HEK293 (cell line): ENCODE results near the gene KRTAP5-9.

Experiments used
- CTCF ChIA-PET: fragments of 350-600 bp; formaldehyde crosslinking; extraction: SDS; loops from one replicate; lab custom pipeline; 2021; ENCODE audit warnings: antibody characterized with exemption; lab: Yijun Ruan, JAX
- POLR2A ChIA-PET: fragments of 300-600 bp; formaldehyde crosslinking; extraction: SDS; loops from one replicate; lab custom pipeline; 2020; ENCODE audit warnings: antibody characterized with exemption, inconsistent platforms; lab: Yijun Ruan, JAX
- H3K27ac ChIP-seq: fragments of 200-500 bp; sonication (Bioruptor generic); 2 replicates; pipeline ENCODE4 v1.5.1; 2014; ENCODE audit warnings: low read depth, low read length, control low read depth, inconsistent platforms; ENCODE audit errors: extremely low read depth
- H3K36me3 ChIP-seq, 2 experiments: fragments of 200-500 bp in 1 of 2; sonication (Bioruptor generic) in 1 of 2; 1 replicate in 1 of 2; 2 replicates in 1 of 2; pipeline ENCODE4 v1.5.1; 2014 to 2017; ENCODE audit warnings: inconsistent platforms in 2 of 2, low read length in 2 of 2; ENCODE audit not compliant: control insufficient read depth in 2 of 2, insufficient read depth in 1 of 2
- H3K4me1 ChIP-seq: fragments of 200-500 bp; sonication (Bioruptor generic); 2 replicates; pipeline ENCODE4 v1.5.1; 2014; ENCODE audit warnings: mild to moderate bottlenecking, low read length, inconsistent platforms; ENCODE audit not compliant: control insufficient read depth, insufficient read depth
- H3K4me3 ChIP-seq: 2 replicates; pipeline ENCODE4 v1.5.1; 2011; ENCODE audit warnings: low read depth, mild to moderate bottlenecking, control low read depth, low read length, moderate library complexity
- H3K9me3 ChIP-seq: fragments of 200-500 bp; sonication (Bioruptor generic); 2 replicates; pipeline ENCODE4 v1.5.1; 2014; ENCODE audit warnings: low read depth, low read length, inconsistent platforms; ENCODE audit not compliant: control insufficient read depth, insufficient read depth
- BCL11B ChIP-seq: fragments of 450-650 bp; formaldehyde crosslinking; IDR thresholded peaks from 2 replicates; pipeline ENCODE4 v1.5.1; 2016; ENCODE audit warnings: low read depth, missing biosample characterization, missing genetic modification characterization
- OVOL3 ChIP-seq: fragments of 450-650 bp; formaldehyde crosslinking; IDR thresholded peaks from 2 replicates; pipeline ENCODE4 v1.5.1; 2016; ENCODE audit warnings: missing biosample characterization, missing genetic modification characterization
- PBX3 ChIP-seq: sonication (generic); formaldehyde crosslinking; IDR thresholded peaks from 2 replicates; pipeline ENCODE4 v1.8.1; 2022; ENCODE audit warnings: mild to moderate bottlenecking, moderate library complexity, missing genetic modification reagents
- SCRT1 ChIP-seq: fragments of 450-650 bp; formaldehyde crosslinking; IDR thresholded peaks from 2 replicates; pipeline ENCODE4 v1.5.1; 2016; ENCODE audit warnings: missing biosample characterization, missing genetic modification characterization, borderline replicate concordance
- SP3 ChIP-seq: fragments of 450-650 bp; formaldehyde crosslinking; IDR thresholded peaks from 2 replicates; pipeline ENCODE4 v1.5.1; 2016; ENCODE audit warnings: missing biosample characterization, missing genetic modification characterization
- SP7 ChIP-seq: fragments of 450-650 bp; formaldehyde crosslinking; IDR thresholded peaks from 2 replicates; pipeline ENCODE4 v1.5.1; 2016; ENCODE audit warnings: missing biosample characterization, missing genetic modification characterization
- TCF7L2 ChIP-seq: IDR thresholded peaks from 2 replicates; pipeline ENCODE4 v1.6.1; 2011; ENCODE audit warnings: low read depth, mild to moderate bottlenecking, inconsistent platforms, low read length, moderate library complexity, borderline replicate concordance
- YY2 ChIP-seq: fragments of 450-650 bp; formaldehyde crosslinking; IDR thresholded peaks from 2 replicates; pipeline ENCODE4 v1.5.1; 2016; ENCODE audit warnings: missing biosample characterization, missing genetic modification characterization
- ZBTB10 ChIP-seq: fragments of 450-650 bp; formaldehyde crosslinking; IDR thresholded peaks from 2 replicates; pipeline ENCODE4 v1.5.1; 2016; ENCODE audit warnings: missing biosample characterization, missing genetic modification characterization
- ZFHX2 ChIP-seq: fragments of 450-650 bp; formaldehyde crosslinking; conservative IDR thresholded peaks from 2 replicates; pipeline ENCODE4 v1.5.1; 2016; ENCODE audit warnings: missing biosample characterization, missing genetic modification characterization
- ZNF10 ChIP-seq: fragments of 450-650 bp; formaldehyde crosslinking; IDR thresholded peaks from 2 replicates; pipeline ENCODE4 v1.5.1; 2017; ENCODE audit warnings: missing biosample characterization, missing genetic modification characterization
- ZNF16 ChIP-seq: fragments of 450-650 bp; formaldehyde crosslinking; IDR thresholded peaks from 2 replicates; pipeline ENCODE4 v1.5.1; 2016; ENCODE audit warnings: low read depth, missing biosample characterization, missing genetic modification characterization
- ZNF169 ChIP-seq: fragments of 450-650 bp; formaldehyde crosslinking; IDR thresholded peaks from 2 replicates; pipeline ENCODE4 v1.5.1; 2016; ENCODE audit warnings: missing biosample characterization, missing genetic modification characterization
- ZNF175 ChIP-seq: fragments of 450-650 bp; formaldehyde crosslinking; IDR thresholded peaks from 2 replicates; pipeline ENCODE4 v1.5.1; 2016; ENCODE audit warnings: missing biosample characterization, missing genetic modification characterization
- ZNF266 ChIP-seq: fragments of 450-650 bp; formaldehyde crosslinking; IDR thresholded peaks from 2 replicates; pipeline ENCODE4 v1.5.1; 2016; ENCODE audit warnings: missing biosample characterization, missing genetic modification characterization, low read depth
- ZNF324 ChIP-seq: fragments of 450-650 bp; formaldehyde crosslinking; IDR thresholded peaks from 2 replicates; pipeline ENCODE4 v1.5.1; 2016; ENCODE audit warnings: missing biosample characterization, missing genetic modification characterization
- ZNF501 ChIP-seq: fragments of 450-650 bp; formaldehyde crosslinking; IDR thresholded peaks from 2 replicates; pipeline ENCODE4 v1.5.1; 2016; ENCODE audit warnings: missing biosample characterization, missing genetic modification characterization
- ZNF513 ChIP-seq: fragments of 450-650 bp; IDR thresholded peaks from 2 replicates; pipeline ENCODE4 v1.5.1; 2018; ENCODE audit warnings: missing biosample characterization, missing genetic modification characterization
- ZNF549 ChIP-seq: fragments of 450-650 bp; IDR thresholded peaks from 2 replicates; pipeline ENCODE4 v1.5.1; 2018; ENCODE audit warnings: missing biosample characterization, missing genetic modification characterization, mild to moderate bottlenecking, inconsistent platforms, moderate library complexity
- ZNF558 ChIP-seq: fragments of 450-650 bp; formaldehyde crosslinking; IDR thresholded peaks from 2 replicates; pipeline ENCODE4 v1.5.1; 2016; ENCODE audit warnings: missing biosample characterization, missing genetic modification characterization
- ZNF596 ChIP-seq: fragments of 450-650 bp; IDR thresholded peaks from 2 replicates; pipeline ENCODE4 v1.5.0; 2018; ENCODE audit warnings: missing biosample characterization, mild to moderate bottlenecking, missing genetic modification characterization, moderate library complexity
- ZNF658 ChIP-seq: fragments of 450-650 bp; formaldehyde crosslinking; IDR thresholded peaks from 2 replicates; pipeline ENCODE4; 2016; ENCODE audit warnings: missing biosample characterization, missing genetic modification characterization
- ZNF664 ChIP-seq: fragments of 450-650 bp; formaldehyde crosslinking; IDR thresholded peaks from 2 replicates; pipeline ENCODE4 v1.5.1; 2016; ENCODE audit warnings: missing biosample characterization, missing genetic modification characterization
- ZNF692 ChIP-seq: fragments of 450-650 bp; formaldehyde crosslinking; IDR thresholded peaks from 2 replicates; pipeline ENCODE4 v1.5.1; 2016; ENCODE audit warnings: missing biosample characterization, missing genetic modification characterization
- ZNF76 ChIP-seq: fragments of 450-650 bp; formaldehyde crosslinking; IDR thresholded peaks from 2 replicates; pipeline ENCODE4; 2016; ENCODE audit warnings: low read depth, missing biosample characterization, missing genetic modification characterization, borderline replicate concordance
- ZNF768 ChIP-seq: fragments of 450-650 bp; formaldehyde crosslinking; IDR thresholded peaks from 2 replicates; pipeline ENCODE4 v1.5.1; 2018; ENCODE audit warnings: missing biosample characterization, mild to moderate bottlenecking, missing genetic modification characterization
- ZSCAN18 ChIP-seq: fragments of 450-650 bp; formaldehyde crosslinking; IDR thresholded peaks from 2 replicates; pipeline ENCODE4 v1.5.1; 2016; ENCODE audit warnings: missing biosample characterization, missing genetic modification characterization

Gene KRTAP5-9

GRCh38 chr11:71548120-71548519 is at the start of gene KRTAP5-9:
Gene KRTAP5-9 (plus strand): TSS chr11:71548420. CDS start chr11:71548658, 238 bp downstream.
- H3K36me3 ChIP-seq = no peaks in the 10 kb centered on the region
- H3K4me3 ChIP-seq = no peak within 1 kb of the TSS
- ChIA-PET POLR2A (no interaction called here), CTCF (no interaction called here)
- no peak within 1 kb of the TSS for H3K27ac ChIP-seq
- H3K9me3 ChIP-seq = no peaks in the 10 kb centered on the region
- no peaks in the 10 kb centered on the region for H3K4me1 ChIP-seq
- TF ChIP-seq ZNF501 (tag by site-specific recombination) (no peak), ZNF692 (tag by site-specific recombination) (no peak), ZNF549 (tag by site-specific recombination) (no peak), ZNF10 (tag by site-specific recombination) (no peak)

- CTCF ChIA-PET = no interaction called here
- H3K36me3 ChIP-seq = peaks cover 0 to 68% of the 10 kb centered on the region in 2 experiments; a peak in 1 of 3 replicates
Measured at GRCh38 chr11:71499125-71499524, 49.1 kb upstream of the KRTAP5-9 start.

GRCh38 chr11:71499546-71499945 is 48.7 kb upstream of the KRTAP5-9 start:
- no peaks in the 10 kb centered on the region for H3K9me3 ChIP-seq
- CTCF ChIA-PET = no interaction called here
- no peak overlapping the region for H3K27ac ChIP-seq
- peaks cover 0 to 66% of the 10 kb centered on the region in 2 experiments; a peak in 1 of 3 replicates for H3K36me3 ChIP-seq
- no peak overlapping the region for H3K4me3 ChIP-seq
- no peaks in the 10 kb centered on the region for H3K4me1 ChIP-seq
- POLR2A ChIA-PET = no interaction called here
- no peak for TF ChIP-seq ZFHX2
- TF ChIP-seq YY2 = no peak
- no peak for TF ChIP-seq ZNF596 (tag by site-specific recombination)
- no peak for TF ChIP-seq ZBTB10
- TF ChIP-seq ZNF324 (tag by site-specific recombination) = no peak
- TF ChIP-seq BCL11B (tag by site-specific recombination) = no peak
- TF ChIP-seq ZNF513 (tag by site-specific recombination) = no peak
- no peak for TF ChIP-seq ZNF768 (tag by site-specific recombination)
- TF ChIP-seq ZNF266 (tag by site-specific recombination) = no peak
- TF ChIP-seq SP3 (tag by site-specific recombination) = no peak
- no peak for TF ChIP-seq ZNF175 (tag by site-specific recombination)

More at GRCh38 chr11:71499125-71499524, 49.1 kb upstream of the KRTAP5-9 start:
- Histone ChIP-seq H3K4me3 (no peak overlapping the region), H3K27ac (no peak overlapping the region), H3K9me3 (no peaks in the 10 kb centered on the region), H3K4me1 (no peaks in the 10 kb centered on the region)
- POLR2A ChIA-PET = no interaction called here
- TF ChIP-seq ZNF16 (tag by site-specific recombination) (no peak), PBX3 (CRISPR knock-in tag) (no peak), ZNF169 (tag by site-specific recombination) (no peak), TCF7L2 (no peak), SCRT1 (tag by site-specific recombination) (no peak), ZNF76 (tag by site-specific recombination) (no peak), ZSCAN18 (tag by site-specific recombination) (no peak), ZNF558 (tag by site-specific recombination) (no peak), ZNF549 (tag by site-specific recombination) (no peak), ZNF658 (tag by site-specific recombination) (no peak), OVOL3 (tag by site-specific recombination) (no peak), SP7 (tag by site-specific recombination) (no peak), ZNF664 (tag by site-specific recombination) (no peak)
